Measurements from ENCODE around the gene NOTCH1.

GRCh38 chr9:136542241-136543040 lies 3.4 kb downstream of the NOTCH1 start:
- TF ChIP-seq CTCF (IDR thresholded peaks at IDR 0.05; ENCODE audit: low read depth, low read length) = no peak
- no peak for TF ChIP-seq EZH2phosphoT487 (IDR thresholded peaks at IDR 0.05; ENCODE audit: low read depth)
